ENCODE measurements around the gene FN1.

DNA sequence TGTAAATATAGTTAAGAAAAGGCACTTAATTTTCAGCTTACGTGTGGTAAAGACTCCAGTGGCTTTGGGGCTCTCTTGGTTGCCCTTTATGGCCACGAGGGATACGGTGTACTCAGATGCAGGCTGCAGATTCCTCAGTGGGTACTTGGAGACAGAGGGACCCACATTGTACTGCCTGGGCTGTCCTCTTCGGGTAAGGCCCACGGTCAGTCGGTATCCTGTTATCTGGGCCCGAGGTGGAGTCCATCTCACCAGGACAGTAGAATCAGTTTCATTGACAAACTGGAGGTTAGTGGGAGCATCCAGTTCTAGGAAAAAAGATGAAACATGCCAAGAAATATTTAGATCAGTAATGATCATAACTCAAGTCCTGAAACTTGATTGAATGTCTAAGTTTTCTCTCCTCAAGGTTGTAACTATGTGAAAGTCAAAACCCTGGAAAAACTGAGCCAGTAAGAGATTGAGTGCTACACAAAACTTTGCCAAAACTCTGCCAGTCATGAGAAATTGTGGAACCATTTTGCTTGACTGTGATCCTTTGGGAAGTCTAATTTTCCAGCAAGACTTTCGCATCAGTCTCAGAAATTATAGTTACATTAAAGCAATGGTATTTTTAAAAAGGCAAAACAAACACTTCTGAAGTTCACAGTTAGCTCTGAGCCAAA, 31.4 kb downstream of the FN1 start:
- TF ChIP-seq, protein P1, sequence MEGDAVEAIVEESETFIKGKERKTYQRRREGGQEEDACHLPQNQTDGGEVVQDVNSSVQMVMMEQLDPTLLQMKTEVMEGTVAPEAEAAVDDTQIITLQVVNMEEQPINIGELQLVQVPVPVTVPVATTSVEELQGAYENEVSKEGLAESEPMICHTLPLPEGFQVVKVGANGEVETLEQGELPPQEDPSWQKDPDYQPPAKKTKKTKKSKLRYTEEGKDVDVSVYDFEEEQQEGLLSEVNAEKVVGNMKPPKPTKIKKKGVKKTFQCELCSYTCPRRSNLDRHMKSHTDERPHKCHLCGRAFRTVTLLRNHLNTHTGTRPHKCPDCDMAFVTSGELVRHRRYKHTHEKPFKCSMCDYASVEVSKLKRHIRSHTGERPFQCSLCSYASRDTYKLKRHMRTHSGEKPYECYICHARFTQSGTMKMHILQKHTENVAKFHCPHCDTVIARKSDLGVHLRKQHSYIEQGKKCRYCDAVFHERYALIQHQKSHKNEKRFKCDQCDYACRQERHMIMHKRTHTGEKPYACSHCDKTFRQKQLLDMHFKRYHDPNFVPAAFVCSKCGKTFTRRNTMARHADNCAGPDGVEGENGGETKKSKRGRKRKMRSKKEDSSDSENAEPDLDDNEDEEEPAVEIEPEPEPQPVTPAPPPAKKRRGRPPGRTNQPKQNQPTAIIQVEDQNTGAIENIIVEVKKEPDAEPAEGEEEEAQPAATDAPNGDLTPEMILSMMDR (IDR thresholded peaks at IDR 0.05): no peak
- TF ChIP-seq POLR2AphosphoS5 (IDR thresholded peaks at IDR 0.05): no peak
- no peak for TF ChIP-seq POLR2A (IDR thresholded peaks at IDR 0.05)
- no peak for TF ChIP-seq EP300 (IDR thresholded peaks at IDR 0.05)
